Large intestine (tissue), 3 donors: ENCODE measurements around the gene CSPG4. TPM values are rescaled to one million over a fixed set of nuclear protein-coding genes. Genes with fewer than 3 reads are reported as not detected.
A peak's percentile ranks its signal among the peaks of the same experiment; 100 is the strongest.
"Not testable (repeated sequence)": the region's sequence is repeated elsewhere in the genome, so short reads cannot be mapped to it uniquely, and the experiment has no call there.

Source experiments
- DNase-seq, 2 donors: peaks; one replicate each; pipeline versions ENCODE4 v3.0.0 to v3.0.0-alpha.2; 2013
- H3K27ac ChIP-seq: one replicate; pipeline ENCODE4 v1.5.1; 2013; ENCODE audit warnings: low read length
- H3K27me3 ChIP-seq: 2 replicates; pipeline ENCODE4 v1.6.1; 2013; ENCODE audit warnings: low read length; ENCODE audit not compliant: control insufficient read depth, insufficient read depth
- H3K36me3 ChIP-seq: 2 replicates; pipeline ENCODE4 v1.6.1; 2013; ENCODE audit warnings: low read length; ENCODE audit not compliant: control insufficient read depth, insufficient read depth
- H3K4me1 ChIP-seq: one replicate; pipeline ENCODE4 v1.6.1; 2013; ENCODE audit warnings: low read length; ENCODE audit not compliant: control insufficient read depth, insufficient read depth
- H3K4me3 ChIP-seq: one replicate; pipeline ENCODE4 v1.5.1; 2013; ENCODE audit warnings: low read length
- H3K9me3 ChIP-seq: one replicate; pipeline ENCODE4 v1.6.1; 2013; ENCODE audit warnings: mild to moderate bottlenecking, low read depth, low read length, moderate library complexity; ENCODE audit not compliant: control insufficient read depth
- WGBS: methylation state at CpG from one replicate; pipeline ENCODE4 v1.1.5; 2013; ENCODE audit warnings: low lambda C conversion rate; ENCODE audit not compliant: insufficient coverage; 5-methylcytosine and 5-hydroxymethylcytosine counted together
- polyA plus RNA-seq: library from polyadenylated mRNA; unstranded; fragments of 120-200 nt; gene quantifications from one replicate; pipeline ENCODE4 v1.2.1, GENCODE V29; 2013

Gene CSPG4
- polyA plus RNA-seq, 1 donor = 6.9 TPM

DNA sequence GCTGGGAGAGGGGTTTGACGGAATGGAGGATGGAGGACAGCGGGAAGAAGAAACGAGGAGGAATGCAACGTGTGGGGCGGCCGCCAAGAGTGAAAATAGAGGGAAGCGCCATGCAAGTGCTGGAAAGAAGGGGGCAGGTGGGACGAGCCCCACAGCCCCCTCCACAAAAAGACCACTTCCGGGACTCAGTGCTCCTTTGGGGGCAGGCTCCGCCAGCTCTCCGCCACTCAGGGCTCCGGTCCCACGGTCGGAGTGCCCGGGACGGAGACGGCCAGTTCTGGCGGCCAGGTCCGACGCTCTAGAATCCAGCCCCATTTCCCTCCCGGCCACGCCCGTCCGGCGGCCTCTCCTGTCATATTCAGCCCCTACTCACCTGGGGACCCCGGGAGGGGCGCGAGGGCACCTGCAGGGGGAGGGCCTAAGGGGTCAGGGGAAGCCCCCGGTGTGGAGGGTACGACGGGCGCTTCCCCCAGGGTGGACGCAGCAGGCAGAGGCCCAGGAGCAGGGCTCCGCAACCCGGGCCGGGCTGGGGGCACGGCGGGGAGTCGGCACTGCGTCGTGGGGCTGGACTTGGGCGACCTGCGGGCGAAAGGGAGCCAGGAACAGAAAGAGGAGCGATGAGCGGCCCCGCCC, 25.5 kb upstream of the CSPG4 start:
- peak in 1 of 2 donors; percentile 21 for DNase-seq
- Histone ChIP-seq H3K4me1 (peaks cover 5% of the 10 kb centered on the region), H3K27me3 (peaks cover 4% of the 10 kb centered on the region), H3K4me3 (peak overlapping the region; percentile 97), H3K36me3 (no peaks in the 10 kb centered on the region), H3K9me3 (peaks cover 3% of the 10 kb centered on the region), H3K27ac (no peak overlapping the region)
- WGBS = no CpG with 5 or more reads among the region's 47 CpGs

DNA sequence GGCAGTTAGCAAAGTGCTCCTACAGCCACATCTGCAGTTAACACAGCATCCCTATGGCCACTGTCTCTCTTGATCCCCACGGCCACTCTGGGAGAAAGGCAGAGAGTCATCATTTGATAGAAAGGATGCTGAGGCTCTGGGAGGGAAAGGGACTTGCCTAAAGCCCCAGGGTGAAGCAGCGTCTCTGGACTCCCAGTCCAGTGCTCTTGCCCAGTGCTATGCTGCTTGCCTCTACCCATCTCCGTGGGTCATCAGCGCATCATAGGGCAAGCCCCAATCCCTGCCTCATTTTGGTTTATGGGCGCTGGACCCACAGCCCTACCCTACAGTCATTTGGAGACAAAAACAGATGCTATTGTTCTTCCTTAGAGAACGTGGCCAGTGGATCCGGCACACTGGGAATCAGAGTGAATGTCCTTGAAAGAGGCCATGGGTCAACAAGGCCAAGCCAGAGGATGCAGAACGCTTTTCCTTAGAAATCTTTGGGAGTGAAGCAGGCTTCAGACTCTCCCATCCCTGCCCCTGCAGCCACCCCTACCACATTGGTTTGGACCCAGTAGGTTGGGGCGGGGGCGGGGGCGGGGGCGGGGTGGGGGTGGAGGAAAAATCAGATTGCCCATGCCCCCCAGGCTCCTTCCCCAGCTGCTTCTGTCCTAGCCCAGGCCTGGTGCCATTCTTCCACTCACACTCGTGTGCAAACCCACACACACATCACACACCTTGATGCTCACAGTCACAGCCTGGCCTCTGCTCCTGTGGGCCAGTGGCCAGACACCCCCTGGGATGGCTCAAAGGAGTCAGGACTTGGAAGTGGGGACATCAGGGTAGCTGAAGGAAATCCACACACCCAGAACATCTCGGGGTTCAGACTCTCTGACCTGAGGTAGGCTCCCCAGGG, 24.7 kb upstream of the CSPG4 start:
- peak overlapping the region; percentile 97 for H3K4me3 ChIP-seq
- not testable (repeated sequence) for H3K9me3 ChIP-seq, H3K4me1 ChIP-seq, DNase-seq, H3K27me3 ChIP-seq, H3K36me3 ChIP-seq, H3K27ac ChIP-seq
- no CpG with 5 or more reads among the region's 14 CpGs for WGBS

DNA sequence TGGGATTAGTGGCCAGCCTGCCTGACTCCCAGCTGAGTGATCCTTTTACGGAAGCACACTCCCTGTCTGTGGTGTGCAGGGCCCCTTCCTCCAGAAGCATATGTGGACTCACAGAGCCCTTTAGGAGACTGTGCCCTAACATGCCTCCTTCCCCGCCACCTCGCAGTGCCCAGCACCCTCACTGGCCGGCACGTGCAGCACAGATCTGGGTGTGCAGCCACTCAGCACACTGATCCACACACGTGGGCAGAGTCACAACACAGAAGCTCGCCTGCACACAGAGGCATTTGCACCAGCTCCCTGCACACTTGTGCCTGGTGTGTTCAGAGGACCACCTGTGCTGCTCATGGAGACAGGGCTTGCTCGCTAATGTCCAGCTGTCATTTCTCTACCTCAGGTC, 23.6 kb upstream of the CSPG4 start:
- Histone ChIP-seq H3K4me1 (peaks cover 7% of the 10 kb centered on the region), H3K9me3 (peaks cover 3% of the 10 kb centered on the region), H3K36me3 (no peaks in the 10 kb centered on the region), H3K27me3 (peaks cover 4% of the 10 kb centered on the region), H3K27ac (no peak overlapping the region), H3K4me3 (no peak overlapping the region)
- WGBS = no CpG with 5 or more reads among the region's 8 CpGs
- DNase-seq = no peak

DNA sequence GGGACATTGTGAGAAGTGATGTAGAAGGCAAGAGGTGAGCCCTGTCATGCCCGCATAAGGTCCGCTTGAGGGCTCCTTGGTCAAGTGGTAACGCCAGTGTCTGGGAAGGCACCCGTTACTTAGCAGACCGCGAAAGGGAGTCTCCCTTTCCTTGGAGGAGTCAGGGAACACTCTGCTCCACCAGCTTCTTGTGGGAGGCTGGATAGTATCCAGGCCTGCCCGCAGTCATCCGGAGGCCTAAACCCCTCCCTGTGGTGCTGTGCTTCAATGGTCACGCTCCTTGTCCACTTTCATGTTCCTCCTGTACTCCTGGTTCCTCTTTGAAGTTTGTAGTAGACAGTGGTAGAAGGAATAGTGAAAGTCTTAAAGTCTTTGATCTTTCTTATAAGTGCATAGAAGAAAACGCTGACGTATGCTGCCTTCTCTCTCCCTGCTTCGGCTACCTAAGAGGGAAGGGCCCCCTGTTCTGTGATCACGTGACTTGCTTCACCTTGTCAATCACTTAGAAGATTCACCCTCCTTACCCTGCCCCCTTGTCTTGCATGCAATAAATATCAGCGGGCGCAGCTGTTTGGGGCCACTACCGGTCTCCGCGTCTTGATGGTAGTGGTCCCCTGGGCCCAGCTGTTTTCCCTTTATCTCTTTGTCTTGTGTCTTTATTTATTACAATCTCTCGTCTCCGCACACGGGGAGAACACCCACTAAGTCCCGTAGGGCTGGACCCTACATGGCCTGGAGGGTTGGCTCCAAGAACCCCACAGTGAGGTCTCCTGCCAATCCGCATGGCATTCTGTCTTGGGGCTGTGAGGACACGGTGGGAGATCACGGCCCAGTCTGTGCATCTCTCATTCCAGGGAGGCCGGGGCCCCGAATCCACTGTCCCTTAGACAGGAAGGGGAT, 22.5 kb upstream of the CSPG4 start:
- not testable (repeated sequence) for H3K27ac ChIP-seq, H3K36me3 ChIP-seq, H3K9me3 ChIP-seq, H3K27me3 ChIP-seq, H3K4me1 ChIP-seq, DNase-seq, H3K4me3 ChIP-seq
- whole genome bisulfite sequencing = 95% methylated on average over 4 of the region's 27 CpGs

DNA sequence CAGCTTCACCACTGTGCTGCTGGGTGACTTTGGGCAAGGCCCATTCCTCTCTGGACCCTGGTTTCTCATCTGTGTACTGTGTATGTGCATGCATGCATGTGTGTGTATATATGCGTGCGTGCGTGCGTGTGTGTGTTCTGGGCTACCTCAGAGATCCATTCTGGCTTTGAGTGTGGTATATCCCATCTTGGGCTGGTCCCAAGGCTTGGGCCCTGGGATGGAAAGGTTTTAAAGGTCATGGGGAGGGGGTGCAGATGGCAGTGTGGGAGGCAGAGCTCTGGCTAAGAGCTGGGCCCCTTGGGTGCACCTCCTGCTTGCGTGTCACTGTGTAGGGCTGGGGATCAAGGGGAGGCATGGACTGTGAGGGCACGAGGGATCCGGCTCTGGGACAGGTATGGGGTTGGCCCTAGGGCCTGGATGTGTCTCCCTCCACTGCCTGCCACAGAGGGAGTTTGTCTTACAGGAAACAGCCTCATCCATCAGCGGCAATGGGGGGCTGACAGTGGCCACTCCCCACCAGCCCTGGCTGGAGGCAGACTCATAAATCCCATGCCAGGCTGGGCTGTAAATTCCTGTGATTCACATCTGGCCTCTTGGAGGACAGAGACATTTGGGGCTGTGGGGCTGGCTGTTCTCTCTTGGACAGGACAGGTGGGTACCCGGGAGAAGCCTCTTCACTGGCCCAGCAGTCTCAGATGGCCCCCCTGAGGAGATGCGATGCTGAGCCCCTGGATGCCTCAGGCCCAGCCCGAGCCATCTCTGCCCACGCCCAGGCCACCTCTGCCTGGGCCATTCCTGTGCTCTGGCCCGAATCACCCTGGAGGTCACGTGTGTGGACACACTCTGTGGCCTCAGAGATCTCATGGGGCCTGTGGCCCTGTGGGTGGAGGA, 21.4 kb upstream of the CSPG4 start:
- Histone ChIP-seq H3K4me3 (no peak overlapping the region), H3K27me3 (no peaks in the 10 kb centered on the region), H3K9me3 (peaks cover 3% of the 10 kb centered on the region), H3K4me1 (peaks cover 4% of the 10 kb centered on the region), H3K27ac (no peak overlapping the region), H3K36me3 (no peaks in the 10 kb centered on the region)
- no CpG with 5 or more reads among the region's 14 CpGs for WGBS
- DNase-seq = no peak

DNA sequence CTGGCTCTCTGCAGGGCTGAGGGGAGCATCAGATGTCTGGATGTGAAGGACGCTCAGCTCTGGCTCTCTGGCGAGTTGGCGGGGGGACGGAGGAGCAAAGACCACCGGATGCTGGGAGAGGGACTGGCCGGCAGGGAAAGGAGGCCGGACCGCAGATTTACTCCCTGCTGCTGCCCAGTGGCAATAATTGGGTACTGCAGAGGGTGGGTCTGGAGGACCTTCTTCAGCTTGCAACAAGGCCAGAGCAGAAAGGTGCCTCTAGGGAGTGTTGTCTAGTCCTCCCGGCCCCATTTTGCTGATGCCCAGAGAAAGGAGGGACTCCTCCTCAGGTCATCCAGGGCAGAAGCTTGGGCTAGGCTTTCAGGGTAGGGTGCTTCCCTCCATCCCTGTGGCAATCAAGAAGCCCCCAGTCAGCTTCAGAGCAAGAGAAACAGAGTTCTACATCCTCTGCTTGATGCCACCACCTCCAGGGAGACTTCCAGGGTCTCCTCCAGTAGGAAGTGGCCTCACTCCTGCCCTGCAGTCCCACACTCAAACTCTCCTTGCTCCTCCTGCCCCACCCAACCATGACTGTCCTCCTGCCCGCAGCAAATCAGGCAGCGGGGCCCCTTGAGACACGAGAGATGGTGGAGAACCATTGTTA, 20.3 kb upstream of the CSPG4 start:
- Histone ChIP-seq H3K36me3 (no peaks in the 10 kb centered on the region), H3K27me3 (no peaks in the 10 kb centered on the region), H3K4me1 (peaks cover 2% of the 10 kb centered on the region), H3K4me3 (no peak overlapping the region), H3K9me3 (no peaks in the 10 kb centered on the region), H3K27ac (peak overlapping the region; percentile 73)
- no CpG with 5 or more reads among the region's 12 CpGs for WGBS
- DNase-seq = peak; percentile 57 to 65

DNA sequence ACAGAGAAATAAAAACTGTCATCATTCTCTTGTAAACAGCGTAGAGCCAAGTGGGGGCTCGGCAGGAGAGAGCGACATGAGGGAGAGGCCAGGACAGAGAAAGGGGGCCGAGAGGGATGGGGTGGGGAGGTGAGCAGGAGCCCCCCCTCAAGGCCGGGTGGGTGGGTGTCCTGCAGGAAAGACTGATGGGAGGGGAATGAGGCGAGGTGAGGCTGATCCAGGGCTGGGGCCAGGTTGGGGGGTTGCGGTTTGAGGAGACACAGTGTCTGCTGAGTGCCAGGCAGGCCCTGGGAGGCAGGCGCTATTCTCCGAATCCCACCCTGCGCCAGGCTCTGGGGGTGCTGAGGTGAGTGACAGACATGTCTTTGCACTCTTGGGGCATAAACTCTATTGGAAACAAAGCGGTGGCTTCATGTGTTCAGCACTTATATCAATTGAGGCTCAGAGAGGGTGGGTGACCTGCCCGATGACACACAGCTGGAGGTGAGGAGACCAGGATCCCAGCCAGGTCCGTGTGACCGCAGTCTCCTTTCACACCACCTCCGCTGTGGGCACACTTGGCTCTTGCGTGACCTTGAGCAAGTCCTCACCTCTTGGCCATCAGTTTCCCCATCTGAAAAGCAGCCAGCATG, 19.6 kb upstream of the CSPG4 start:
- no CpG with 5 or more reads among the region's 16 CpGs for WGBS
- Histone ChIP-seq H3K27ac (peak overlapping the region; percentile 73), H3K4me1 (peaks cover 2% of the 10 kb centered on the region), H3K36me3 (no peaks in the 10 kb centered on the region), H3K9me3 (no peaks in the 10 kb centered on the region), H3K27me3 (no peaks in the 10 kb centered on the region), H3K4me3 (peak overlapping the region; percentile 10)
- no peak for DNase-seq

DNA sequence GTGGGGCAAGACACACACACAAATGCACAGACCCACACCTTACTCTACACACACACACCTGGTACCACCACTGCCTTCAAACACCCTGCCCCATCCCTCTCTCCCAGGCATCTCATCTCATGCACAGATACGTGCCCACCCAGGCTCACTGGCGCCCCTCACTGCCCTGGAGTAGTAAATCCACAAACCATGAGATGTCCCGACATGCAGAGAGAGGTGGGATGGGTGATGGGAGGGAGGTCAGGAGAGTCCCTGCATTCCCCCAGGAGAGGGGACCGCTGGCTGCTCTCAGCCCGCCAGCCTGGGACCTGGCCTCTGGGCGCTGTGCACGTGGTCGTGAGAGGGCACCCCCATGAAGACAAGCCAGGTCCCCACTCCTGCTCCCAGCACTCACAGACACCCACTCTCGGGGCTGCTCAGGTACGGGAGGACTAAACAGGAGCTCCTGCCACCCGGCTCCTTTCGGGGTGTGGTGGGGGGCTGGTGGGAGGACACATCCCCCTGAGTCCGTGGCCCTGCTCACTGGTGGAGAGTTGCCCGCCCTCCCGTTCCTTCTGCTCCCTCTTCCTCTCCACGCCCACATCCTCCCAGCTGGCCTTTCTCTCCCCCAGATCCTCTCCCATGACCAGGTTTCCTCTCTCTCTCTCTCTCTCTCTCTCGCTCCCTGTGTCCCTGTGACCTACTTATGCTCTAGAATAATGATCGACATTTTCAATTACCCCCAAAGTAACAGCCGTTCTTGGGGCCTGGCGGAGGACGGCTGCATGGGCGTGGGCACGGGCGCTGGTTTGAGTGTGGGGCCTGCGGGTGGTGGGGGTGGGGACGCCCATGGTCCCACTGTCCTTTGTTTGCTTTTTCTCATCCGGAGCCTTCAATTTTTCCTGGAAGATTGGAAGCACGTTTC, 18.9 kb upstream of the CSPG4 start:
- Histone ChIP-seq H3K9me3 (no peaks in the 10 kb centered on the region), H3K4me1 (peaks cover 2% of the 10 kb centered on the region), H3K4me3 (peak overlapping the region; percentile 10), H3K27ac (peak overlapping the region; percentile 73), H3K36me3 (no peaks in the 10 kb centered on the region), H3K27me3 (no peaks in the 10 kb centered on the region)
- DNase-seq = peak; percentile 54 to 59
- WGBS = no CpG with 5 or more reads among the region's 28 CpGs
